ENCODE measurements around the gene PKNOX1. TPM values are rescaled to one million over a fixed set of nuclear protein-coding genes. Genes with fewer than 3 reads are reported as not detected.

Gene PKNOX1
- total and polyA plus RNA-seq, 2 donors from 2014 or later: 7.9 to 25.2 TPM

DNA sequence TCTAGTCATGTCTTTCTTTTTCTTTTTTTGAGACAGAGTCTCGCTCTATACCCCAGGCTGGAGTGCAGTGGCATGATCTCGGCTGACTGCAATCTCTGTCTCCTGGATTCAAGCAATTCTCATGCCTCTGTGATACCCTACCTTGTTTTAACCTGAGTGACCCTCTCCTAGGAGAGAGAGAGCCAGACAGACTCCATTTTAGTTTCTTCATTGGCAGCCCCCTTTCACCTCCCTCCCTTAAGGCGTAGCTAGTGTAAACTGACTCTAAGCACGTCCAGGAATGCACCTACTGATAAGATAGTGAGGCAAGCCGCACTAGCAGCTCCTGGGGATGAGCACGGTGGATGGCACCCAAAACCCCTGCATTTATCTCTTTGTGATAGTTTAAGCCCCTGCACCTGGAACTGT lies 5.2 kb upstream of the PKNOX1 start:
- Histone ChIP-seq H3K36me3 (ENCODE audit: control insufficient read depth in 2 of 3, insufficient read depth in 3 of 3, low read length in 3 of 3) (no peaks in the 10 kb centered on the region), H3K9ac (ENCODE audit: low read length in 3 of 3) (no peak overlapping the region), H3K9me3 (ENCODE audit: control insufficient read depth in 2 of 3, insufficient read depth in 1 of 3, low read length in 3 of 3) (no peaks in the 10 kb centered on the region), H3K27me3 (ENCODE audit: control insufficient read depth, insufficient read depth, low read length) (no peaks in the 10 kb centered on the region), H3K4me1 (ENCODE audit: control insufficient read depth in 2 of 3, insufficient read depth in 2 of 3, low read depth in 1 of 3, low read length in 3 of 3) (peaks cover 0 to 6% (median 0%) of the 10 kb centered on the region in 3 donors), H3K4me3 (ENCODE audit: low read length in 3 of 3) (no peak overlapping the region), H3K27ac (ENCODE audit: low read depth in 2 of 2, low read length in 2 of 2) (no peak overlapping the region)
- FAIRE-seq (no peak), DNase-seq (no peak)
- TF ChIP-seq, protein P1, sequence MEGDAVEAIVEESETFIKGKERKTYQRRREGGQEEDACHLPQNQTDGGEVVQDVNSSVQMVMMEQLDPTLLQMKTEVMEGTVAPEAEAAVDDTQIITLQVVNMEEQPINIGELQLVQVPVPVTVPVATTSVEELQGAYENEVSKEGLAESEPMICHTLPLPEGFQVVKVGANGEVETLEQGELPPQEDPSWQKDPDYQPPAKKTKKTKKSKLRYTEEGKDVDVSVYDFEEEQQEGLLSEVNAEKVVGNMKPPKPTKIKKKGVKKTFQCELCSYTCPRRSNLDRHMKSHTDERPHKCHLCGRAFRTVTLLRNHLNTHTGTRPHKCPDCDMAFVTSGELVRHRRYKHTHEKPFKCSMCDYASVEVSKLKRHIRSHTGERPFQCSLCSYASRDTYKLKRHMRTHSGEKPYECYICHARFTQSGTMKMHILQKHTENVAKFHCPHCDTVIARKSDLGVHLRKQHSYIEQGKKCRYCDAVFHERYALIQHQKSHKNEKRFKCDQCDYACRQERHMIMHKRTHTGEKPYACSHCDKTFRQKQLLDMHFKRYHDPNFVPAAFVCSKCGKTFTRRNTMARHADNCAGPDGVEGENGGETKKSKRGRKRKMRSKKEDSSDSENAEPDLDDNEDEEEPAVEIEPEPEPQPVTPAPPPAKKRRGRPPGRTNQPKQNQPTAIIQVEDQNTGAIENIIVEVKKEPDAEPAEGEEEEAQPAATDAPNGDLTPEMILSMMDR (IDR thresholded peaks at IDR 0.05; ENCODE audit: borderline replicate concordance, extremely low read depth, insufficient read depth): no peak
- intact Hi-C loops (cut with DNase I): no loop called here

GRCh38 chr21:42970946-42971653 lies 3.3 kb upstream of the PKNOX1 start:
- Histone ChIP-seq H3K9ac (ENCODE audit: low read length in 3 of 3) (no peak overlapping the region), H3K4me3 (ENCODE audit: low read length in 3 of 3) (no peak overlapping the region), H3K27ac (ENCODE audit: low read depth in 2 of 2, low read length in 2 of 2) (no peak overlapping the region), H3K9me3 (ENCODE audit: control insufficient read depth in 2 of 3, insufficient read depth in 1 of 3, low read length in 3 of 3) (no peaks in the 10 kb centered on the region), H3K4me1 (ENCODE audit: control insufficient read depth in 2 of 3, insufficient read depth in 2 of 3, low read depth in 1 of 3, low read length in 3 of 3) (peaks cover 0 to 12% (median 4%) of the 10 kb centered on the region in 3 donors), H3K36me3 (ENCODE audit: control insufficient read depth in 2 of 3, insufficient read depth in 3 of 3, low read length in 3 of 3) (no peaks in the 10 kb centered on the region), H3K27me3 (ENCODE audit: control insufficient read depth, insufficient read depth, low read length) (no peaks in the 10 kb centered on the region)
- intact Hi-C loops (cut with DNase I): no loop called here
- DNase-seq (peak in 1 of 5 donors; percentile 23), FAIRE-seq (no peak)
- TF ChIP-seq, protein P1 (IDR thresholded peaks at IDR 0.05; ENCODE audit: borderline replicate concordance, extremely low read depth, insufficient read depth): no peak

- FAIRE-seq: no peak
- TF ChIP-seq, protein P1 (IDR thresholded peaks at IDR 0.05; ENCODE audit: borderline replicate concordance, extremely low read depth, insufficient read depth): no peak
- DNase-seq: peak in 2 of 5 donors; percentile 44 to 75
These were observed 2.5 kb upstream of the PKNOX1 start for GRCh38 chr21:42971897-42972275.

More at GRCh38 chr21:42971897-42972275, 2.5 kb upstream of the PKNOX1 start:
- Histone ChIP-seq H3K9ac (ENCODE audit: low read length in 3 of 3) (no peak overlapping the region), H3K4me3 (ENCODE audit: low read length in 3 of 3) (no peak overlapping the region), H3K4me1 (ENCODE audit: control insufficient read depth in 2 of 3, insufficient read depth in 2 of 3, low read depth in 1 of 3, low read length in 3 of 3) (peaks cover 0 to 12% (median 4%) of the 10 kb centered on the region in 3 donors), H3K27ac (ENCODE audit: low read depth in 2 of 2, low read length in 2 of 2) (no peak overlapping the region), H3K36me3 (ENCODE audit: control insufficient read depth in 2 of 3, insufficient read depth in 3 of 3, low read length in 3 of 3) (no peaks in the 10 kb centered on the region), H3K9me3 (ENCODE audit: control insufficient read depth in 2 of 3, insufficient read depth in 1 of 3, low read length in 3 of 3) (no peaks in the 10 kb centered on the region), H3K27me3 (ENCODE audit: control insufficient read depth, insufficient read depth, low read length) (no peaks in the 10 kb centered on the region)
- intact Hi-C loops (cut with DNase I): no loop called here

All from kidney (tissue), 14 donors.